ENCODE measurements around the gene OR51T1. TPM values are rescaled to one million over a fixed set of nuclear protein-coding genes. Genes with fewer than 3 reads are reported as not detected.

The OR51T1 gene
- total and polyA plus RNA-seq, 4 donors: not detected

Other genes starting within 250 kb of the OR51T1 start
- gene OR51D1, start 244.4 kb upstream of the OR51T1 start, total RNA-seq: not detected
- not detected for gene OR51D1, start 244.4 kb upstream of the OR51T1 start, polyA plus RNA-seq
- under 1 TPM in 1 of 2 donors, not detected in 1; 0.60 TPM for gene OR51E1, start 237.9 kb upstream of the OR51T1 start, total RNA-seq
- gene OR51E1, start 237.9 kb upstream of the OR51T1 start, polyA plus RNA-seq: under 1 TPM in 1 of 2 donors, not detected in 1; 0.01 TPM
- not detected for gene OR51E2, start 184.0 kb upstream of the OR51T1 start, total RNA-seq
- gene OR51E2, start 184.0 kb upstream of the OR51T1 start, polyA plus RNA-seq: not detected
- gene MMP26, start 177.1 kb upstream of the OR51T1 start, total RNA-seq: not detected
- gene MMP26, start 177.1 kb upstream of the OR51T1 start, polyA plus RNA-seq: not detected
- gene OR51F1, start 112.0 kb upstream of the OR51T1 start, total RNA-seq: not detected
- not detected for gene OR51F1, start 112.0 kb upstream of the OR51T1 start, polyA plus RNA-seq
- not detected for gene OR52R1, start 77.5 kb upstream of the OR51T1 start, total RNA-seq
- gene OR52R1, start 77.5 kb upstream of the OR51T1 start, polyA plus RNA-seq: not detected
- not detected for gene OR51F2, start 60.6 kb upstream of the OR51T1 start, total RNA-seq
- not detected for gene OR51F2, start 60.6 kb upstream of the OR51T1 start, polyA plus RNA-seq
- not detected for gene OR51S1, start 32.7 kb upstream of the OR51T1 start, total RNA-seq
- gene OR51S1, start 32.7 kb upstream of the OR51T1 start, polyA plus RNA-seq: not detected
- not detected for gene OR51A7, start 21.9 kb downstream of the OR51T1 start, total RNA-seq
- not detected for gene OR51A7, start 21.9 kb downstream of the OR51T1 start, polyA plus RNA-seq
- gene OR51G2, start 37.5 kb downstream of the OR51T1 start, total RNA-seq: not detected
- gene OR51G2, start 37.5 kb downstream of the OR51T1 start, polyA plus RNA-seq: not detected
- not detected for gene OR51G1, start 42.4 kb downstream of the OR51T1 start, total RNA-seq
- not detected for gene OR51G1, start 42.4 kb downstream of the OR51T1 start, polyA plus RNA-seq
- not detected for gene OR51A4, start 65.7 kb downstream of the OR51T1 start, total RNA-seq
- gene OR51A4, start 65.7 kb downstream of the OR51T1 start, polyA plus RNA-seq: not detected
- not detected for gene OR51A2, start 73.8 kb downstream of the OR51T1 start, total RNA-seq
- gene OR51A2, start 73.8 kb downstream of the OR51T1 start, polyA plus RNA-seq: not detected
- gene OR51L1, start 113.0 kb downstream of the OR51T1 start, total RNA-seq: not detected
- not detected for gene OR51L1, start 113.0 kb downstream of the OR51T1 start, polyA plus RNA-seq
- not detected for gene OR52J3, start 164.6 kb downstream of the OR51T1 start, total RNA-seq
- not detected for gene OR52J3, start 164.6 kb downstream of the OR51T1 start, polyA plus RNA-seq
- gene OR52E2, start 177.7 kb downstream of the OR51T1 start, total RNA-seq: not detected
- gene OR52E2, start 177.7 kb downstream of the OR51T1 start, polyA plus RNA-seq: not detected
- not detected for gene OR52E1, start 187.7 kb downstream of the OR51T1 start, total RNA-seq
- not detected for gene OR52E1, start 187.7 kb downstream of the OR51T1 start, polyA plus RNA-seq

All from lung (tissue), 4 donors.